HL-60 (cell line): ENCODE results near the gene IL17RB.

Experiments
- GABPA ChIP-seq: IDR thresholded peaks from 2 replicates; pipeline ENCODE4 v1.6.1; 2012; ENCODE audit warnings: low read depth
- REST ChIP-seq: IDR thresholded peaks from 2 replicates; pipeline ENCODE4 v1.6.1; 2012; ENCODE audit warnings: low read depth; ENCODE audit not compliant: insufficient replicate concordance
- TF ChIP-seq, protein P1 (sequence below): IDR thresholded peaks from one replicate; pipeline ENCODE4 v1.5.1; 2011; ENCODE audit warnings: low read length, control low read depth, inconsistent platforms; ENCODE audit not compliant: insufficient read depth

DNA sequence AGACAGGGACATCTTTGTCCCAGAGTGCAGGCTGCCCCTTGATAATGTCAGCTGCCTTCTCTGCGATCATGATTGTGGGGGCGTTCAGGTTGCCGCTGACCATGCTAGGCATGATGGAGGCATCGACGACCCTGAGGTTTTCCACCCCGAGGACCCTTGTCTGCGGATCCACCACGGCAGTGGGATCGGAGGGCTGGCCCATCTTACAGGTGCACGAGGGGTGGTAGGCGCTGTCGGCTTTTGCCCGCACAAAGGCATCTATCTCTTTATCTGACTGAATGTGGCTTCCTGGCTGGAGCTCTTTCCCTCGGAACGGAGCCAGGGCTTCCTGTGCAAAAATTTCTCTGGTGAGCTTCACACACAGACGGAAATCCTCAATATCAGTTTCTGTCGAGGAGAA lies 28.6 kb upstream of the IL17RB start:
- TF ChIP-seq, protein P1, sequence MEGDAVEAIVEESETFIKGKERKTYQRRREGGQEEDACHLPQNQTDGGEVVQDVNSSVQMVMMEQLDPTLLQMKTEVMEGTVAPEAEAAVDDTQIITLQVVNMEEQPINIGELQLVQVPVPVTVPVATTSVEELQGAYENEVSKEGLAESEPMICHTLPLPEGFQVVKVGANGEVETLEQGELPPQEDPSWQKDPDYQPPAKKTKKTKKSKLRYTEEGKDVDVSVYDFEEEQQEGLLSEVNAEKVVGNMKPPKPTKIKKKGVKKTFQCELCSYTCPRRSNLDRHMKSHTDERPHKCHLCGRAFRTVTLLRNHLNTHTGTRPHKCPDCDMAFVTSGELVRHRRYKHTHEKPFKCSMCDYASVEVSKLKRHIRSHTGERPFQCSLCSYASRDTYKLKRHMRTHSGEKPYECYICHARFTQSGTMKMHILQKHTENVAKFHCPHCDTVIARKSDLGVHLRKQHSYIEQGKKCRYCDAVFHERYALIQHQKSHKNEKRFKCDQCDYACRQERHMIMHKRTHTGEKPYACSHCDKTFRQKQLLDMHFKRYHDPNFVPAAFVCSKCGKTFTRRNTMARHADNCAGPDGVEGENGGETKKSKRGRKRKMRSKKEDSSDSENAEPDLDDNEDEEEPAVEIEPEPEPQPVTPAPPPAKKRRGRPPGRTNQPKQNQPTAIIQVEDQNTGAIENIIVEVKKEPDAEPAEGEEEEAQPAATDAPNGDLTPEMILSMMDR, result no peak
- TF ChIP-seq REST (no peak), GABPA (no peak)
